GM06990 (cell line): ENCODE results near the gene ASB15.
"Not testable (repeated sequence)": the region's sequence is repeated elsewhere in the genome, so short reads cannot be mapped to it uniquely, and the experiment has no call there.

Experiments
- DNase-seq: peaks from one replicate; pipeline ENCODE4 v3.0.0-alpha.2; 2011; ENCODE audit not compliant: insufficient read length; ENCODE audit errors: extremely low read depth
- H3K27me3 ChIP-seq: replicated peaks from 2 replicates; pipeline ENCODE4 v1.6.0; 2011; ENCODE audit warnings: low read length; ENCODE audit not compliant: control insufficient read depth, insufficient read depth
- H3K36me3 ChIP-seq: 2 replicates; pipeline ENCODE4 v1.5.1; 2011; ENCODE audit warnings: low read length; ENCODE audit not compliant: control insufficient read depth, insufficient read depth
- H3K4me3 ChIP-seq: replicated peaks from 2 replicates; pipeline ENCODE4 v1.5.1; 2011; ENCODE audit warnings: low read depth, mild to moderate bottlenecking, control low read depth, low read length
- CTCF ChIP-seq: IDR thresholded peaks from 2 replicates; pipeline ENCODE4 v1.5.1; 2011; ENCODE audit warnings: low read length, control low read depth, mild to moderate bottlenecking, inconsistent platforms; ENCODE audit not compliant: insufficient read depth, poor library complexity, severe bottlenecking

Gene ASB15

GRCh38 chr7:123628829-123629228, 27.2 kb downstream of the ASB15 start:
- no peaks in the 10 kb centered on the region for H3K27me3 ChIP-seq
- H3K4me3 ChIP-seq: no peak overlapping the region
- TF ChIP-seq CTCF: no peak
- H3K36me3 ChIP-seq: no peaks in the 10 kb centered on the region
- no peak for DNase-seq

GRCh38 chr7:123629281-123629680, 27.7 kb downstream of the ASB15 start:
- TF ChIP-seq CTCF: no peak

GRCh38 chr7:123632808-123633207, 31.2 kb downstream of the ASB15 start:
- no peak for TF ChIP-seq CTCF
- no peak for DNase-seq
- Histone ChIP-seq H3K36me3 (no peaks in the 10 kb centered on the region), H3K4me3 (no peak overlapping the region), H3K27me3 (no peaks in the 10 kb centered on the region)

More at GRCh38 chr7:123629281-123629680, 27.7 kb downstream of the ASB15 start:
- Histone ChIP-seq H3K36me3 (no peaks in the 10 kb centered on the region), H3K4me3 (no peak overlapping the region), H3K27me3 (no peaks in the 10 kb centered on the region)
- DNase-seq: no peak

GRCh38 chr7:123633553-123633952, 31.9 kb downstream of the ASB15 start:
- DNase-seq: no peak
- no peak for TF ChIP-seq CTCF

GRCh38 chr7:123634011-123634573, 32.5 kb downstream of the ASB15 start:
- H3K27me3 ChIP-seq, H3K4me3 ChIP-seq, DNase-seq, H3K36me3 ChIP-seq: not testable (repeated sequence)

More at GRCh38 chr7:123633553-123633952, 31.9 kb downstream of the ASB15 start:
- H3K36me3 ChIP-seq: no peaks in the 10 kb centered on the region
- H3K27me3 ChIP-seq: no peaks in the 10 kb centered on the region
- H3K4me3 ChIP-seq: no peak overlapping the region

GRCh38 chr7:123635551-123636359, 34.1 kb downstream of the ASB15 start:
- DNase-seq: no peak
- H3K36me3 ChIP-seq: no peaks in the 10 kb centered on the region
- TF ChIP-seq CTCF: peak; percentile 20
- H3K4me3 ChIP-seq: no peak overlapping the region
- no peaks in the 10 kb centered on the region for H3K27me3 ChIP-seq
